ENCODE data around the gene SLC25A11.
"Not testable (repeated sequence)": the region's sequence is repeated elsewhere in the genome, so short reads cannot be mapped to it uniquely, and the experiment has no call there.

Gene SLC25A11

DNA sequence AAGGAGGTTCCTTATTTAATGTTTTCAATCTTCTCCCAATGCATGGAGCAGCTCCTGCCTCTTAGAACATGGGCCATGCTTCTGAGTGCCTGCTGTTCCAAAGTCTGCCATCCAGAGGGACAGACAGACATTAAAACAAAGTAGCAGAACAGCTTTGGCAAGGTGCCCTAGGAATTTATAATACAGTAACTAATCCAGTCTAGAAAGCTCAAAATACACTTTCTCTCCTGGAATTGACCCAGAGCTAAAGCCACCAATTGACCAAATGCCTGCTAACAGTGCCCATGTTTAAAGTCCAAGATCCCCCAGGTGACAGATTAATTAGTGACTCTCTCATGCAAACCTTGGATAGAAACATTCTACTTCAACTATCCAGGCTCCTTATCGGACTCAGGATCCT lies 25.9 kb downstream of the SLC25A11 start:
- no peak for DNase-seq

DNA sequence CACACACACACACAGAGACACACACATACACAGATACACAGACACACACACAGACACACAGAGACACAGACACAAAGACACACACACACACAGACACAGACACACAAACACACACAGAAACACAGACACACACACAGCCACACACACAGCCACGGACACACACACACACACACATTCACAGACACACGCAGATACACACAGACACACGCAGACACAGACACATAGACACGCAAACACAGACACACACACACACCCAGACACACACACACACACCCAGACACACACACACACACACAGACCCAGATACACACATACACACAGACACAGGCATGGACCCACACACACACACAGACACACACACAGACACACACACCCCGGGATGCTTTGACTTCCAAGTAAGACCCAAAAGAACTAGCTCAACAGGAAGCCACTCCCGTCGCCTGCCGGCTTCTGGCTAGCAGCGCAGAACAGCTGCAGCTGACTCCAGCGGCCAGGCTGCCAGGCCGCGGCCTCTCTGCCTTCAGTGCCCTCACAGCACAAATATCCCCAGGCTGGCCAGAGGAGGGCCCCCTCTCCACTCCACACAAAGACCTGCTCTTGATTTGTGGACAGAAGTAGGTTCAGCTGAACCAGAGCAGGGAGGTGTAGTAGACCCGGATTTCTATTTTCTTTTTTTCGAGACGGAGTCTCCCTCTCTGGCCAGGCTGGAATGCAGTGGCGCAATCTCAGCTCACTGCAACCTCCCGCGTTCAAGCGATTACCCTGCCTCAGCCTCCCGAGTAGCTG lies 30.9 kb downstream of the SLC25A11 start:
- DNase-seq: peak; percentile 84

DNA sequence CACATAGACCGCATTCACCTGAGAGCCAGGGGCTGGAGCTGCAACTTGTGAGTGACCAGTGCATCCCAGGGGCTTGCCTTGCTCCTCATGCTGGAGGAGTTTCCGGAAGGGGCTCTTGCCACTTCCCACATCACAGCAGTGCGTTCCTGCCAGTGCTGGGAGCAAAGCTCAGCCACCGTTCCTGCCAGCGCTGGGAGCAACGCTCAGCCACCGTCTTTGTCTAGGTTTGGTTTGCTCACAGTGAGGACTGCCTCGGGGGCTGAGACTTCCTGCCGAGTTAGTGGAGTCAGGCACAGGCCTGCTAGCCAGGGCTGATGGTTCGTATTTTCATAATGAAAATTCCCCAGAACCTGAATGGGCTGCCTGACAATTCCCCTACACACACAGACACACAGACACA lies 31.5 kb downstream of the SLC25A11 start:
- no peak for DNase-seq

DNA sequence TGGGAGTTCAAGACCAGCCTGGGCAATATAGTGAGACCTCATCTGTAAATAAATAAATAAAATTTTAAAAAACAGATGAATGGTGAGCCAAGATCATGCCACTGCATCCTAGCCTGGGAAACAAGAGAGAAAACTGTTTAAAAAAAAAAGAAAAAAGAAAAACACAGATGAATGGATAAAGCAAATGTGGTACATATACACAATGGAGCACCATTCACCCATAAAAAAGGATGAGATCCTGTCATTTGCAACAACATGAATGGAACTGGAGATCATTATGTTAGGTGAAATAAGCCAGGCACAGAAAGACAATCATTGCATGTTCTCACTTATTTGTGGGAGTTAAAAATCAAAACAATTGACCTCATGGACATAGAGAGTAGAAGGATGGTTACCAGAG lies 33.2 kb downstream of the SLC25A11 start:
- DNase-seq: not testable (repeated sequence)

GRCh38 chr17:4903051-4903818 lies 36.6 kb downstream of the SLC25A11 start, which contains the start of gene CHRNE:
Gene CHRNE (minus strand): TSS chr17:4903098. CDS start chr17:4903063, 35 bp downstream.
- DNase-seq: peak; percentile 84

GRCh38 chr17:4902540-4902939 lies 37.3 kb downstream of the SLC25A11 start:
- no peak for DNase-seq

- peak; percentile 67 for DNase-seq
These were observed 38.0 kb downstream of the SLC25A11 start for GRCh38 chr17:4901648-4902344.

DNA sequence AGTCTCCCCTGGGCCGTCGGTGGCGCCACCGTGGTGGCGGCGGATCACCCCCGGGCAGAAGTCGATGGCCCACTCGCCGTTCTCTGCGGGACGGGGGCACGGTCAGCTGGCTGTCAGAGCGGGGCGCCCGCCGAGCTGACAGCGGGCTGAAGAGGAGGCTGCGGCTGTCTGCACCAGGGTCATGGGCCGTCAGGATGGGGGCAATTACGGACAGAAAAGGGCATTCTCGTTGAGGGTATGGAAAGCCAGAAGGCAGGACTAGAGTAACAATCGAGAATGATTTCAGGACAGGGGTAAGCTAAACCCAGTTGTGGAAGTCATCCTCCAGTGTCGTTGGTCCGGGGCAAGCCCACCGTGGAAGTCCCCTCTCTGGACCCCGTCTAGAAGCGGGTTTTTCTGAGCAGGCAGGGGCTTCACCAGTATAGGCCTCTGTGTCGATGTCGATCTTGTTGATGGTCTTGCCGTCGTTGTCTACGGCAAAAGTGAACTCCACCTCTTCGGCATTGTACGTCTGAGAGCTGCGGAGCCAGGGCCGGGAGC lies 38.7 kb downstream of the SLC25A11 start:
- DNase-seq: no peak

DNA sequence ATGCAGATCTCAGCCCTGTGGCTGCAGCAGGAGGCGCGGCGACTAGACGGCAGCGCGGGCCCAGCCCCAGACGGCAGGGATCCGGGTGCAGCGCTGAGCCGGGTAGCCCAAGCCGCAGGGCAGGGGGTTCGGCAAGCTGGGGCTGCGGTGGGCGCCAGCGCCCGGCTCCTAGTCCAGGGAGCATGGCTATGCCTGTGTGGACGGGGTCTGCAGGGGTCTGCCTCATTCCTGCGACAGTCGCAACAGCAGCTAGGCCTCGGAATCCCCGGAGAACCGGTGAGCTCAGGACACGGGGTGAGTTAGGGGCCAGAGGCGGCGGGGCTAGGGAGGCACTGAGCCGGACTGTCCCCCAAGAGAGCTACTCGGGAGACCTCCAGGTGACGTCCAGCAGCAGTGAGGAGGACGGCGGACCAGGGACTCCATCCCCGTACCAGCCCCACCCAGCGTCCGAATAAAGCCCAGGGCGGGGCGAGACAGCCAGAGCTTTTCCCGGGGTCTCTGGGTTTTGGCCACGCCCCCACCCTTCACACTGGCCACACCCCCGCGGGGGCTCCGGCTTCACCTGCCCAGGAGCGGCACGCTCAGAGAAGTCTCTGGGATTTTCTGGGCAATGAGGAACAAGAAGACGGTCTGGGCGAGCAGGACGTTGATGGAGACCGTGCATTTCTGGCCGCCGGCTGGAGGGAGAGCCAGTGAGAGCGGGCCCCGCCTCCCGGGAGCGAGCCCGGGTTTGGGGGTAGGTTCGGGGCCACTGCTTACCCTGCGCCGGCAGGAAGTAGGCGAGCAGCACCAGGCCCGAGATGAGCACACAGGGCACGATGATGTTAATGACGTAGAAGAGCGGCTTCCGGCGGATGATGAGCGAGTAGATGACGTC lies 39.4 kb downstream of the SLC25A11 start:
- DNase-seq: peak; percentile 75

DNA sequence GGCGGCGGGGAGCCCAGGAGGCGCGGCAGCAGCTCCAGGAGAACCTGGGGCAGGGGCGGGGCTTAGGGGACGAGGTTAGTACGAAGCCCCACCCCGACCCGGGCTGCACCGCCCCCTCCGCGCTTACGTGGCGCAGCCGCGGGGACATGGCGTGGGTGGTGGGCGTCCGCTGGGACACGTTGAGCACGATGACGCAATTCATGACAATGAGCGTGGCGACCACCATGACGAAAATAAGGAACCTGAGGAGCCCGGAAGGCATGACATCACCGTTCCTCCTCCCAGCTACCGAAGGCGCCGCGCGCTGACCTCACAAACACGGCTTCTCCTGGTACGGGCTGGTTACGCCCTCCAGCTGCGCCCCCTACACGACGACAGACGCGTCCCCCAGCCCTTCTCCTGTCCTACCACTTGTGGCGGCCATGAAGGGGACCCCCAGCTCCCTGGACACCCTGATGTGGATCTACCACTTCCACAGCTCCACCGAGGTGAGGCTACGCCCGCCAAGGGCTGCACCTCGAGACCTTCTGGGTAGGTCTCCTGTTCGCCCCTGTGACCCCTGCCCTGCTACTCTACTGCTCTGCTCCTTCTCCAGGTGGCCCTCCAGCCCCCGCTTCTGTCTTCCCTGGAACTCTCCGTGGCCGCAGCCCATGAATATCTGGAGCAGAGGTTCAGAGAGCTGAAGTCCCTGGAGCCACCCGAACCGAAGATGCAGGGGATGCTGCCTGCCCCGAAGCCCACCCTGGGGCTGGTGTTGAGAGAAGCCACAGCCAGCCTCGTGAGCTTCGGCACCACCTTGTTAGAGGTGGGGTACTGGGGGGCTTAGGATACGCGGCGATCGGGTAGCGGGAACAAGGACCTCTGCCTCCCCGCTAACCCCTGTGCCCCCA lies 40.3 kb downstream of the SLC25A11 start, which contains the start of gene C17orf107:
TSS of gene C17orf107 (plus strand) at position 196 of the 890 bp plus-strand sequence. CDS start at position 423, 227 bp downstream.
- DNase-seq: peak; percentile 98

DNA sequence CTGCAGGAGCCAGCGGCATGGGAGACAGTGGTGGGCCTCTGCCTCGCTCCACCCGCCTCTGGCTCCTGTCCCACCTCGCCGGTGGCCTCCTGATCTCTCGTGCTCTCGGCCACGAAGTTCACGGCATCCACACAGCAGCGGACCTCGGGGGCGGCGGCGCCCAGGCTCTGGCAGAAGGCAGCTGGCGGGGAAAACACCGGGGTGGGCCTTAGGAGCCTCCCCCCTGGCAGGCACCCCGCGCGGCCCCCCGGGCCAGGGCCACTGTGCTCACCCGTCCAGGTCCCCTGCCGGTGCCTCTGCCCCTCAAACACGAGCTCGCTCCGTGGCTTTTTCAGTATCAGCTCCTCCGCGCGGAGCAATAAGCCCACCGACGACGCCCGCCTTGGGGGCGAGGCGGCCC lies 40.9 kb downstream of the SLC25A11 start:
- DNase-seq: no peak

DNA sequence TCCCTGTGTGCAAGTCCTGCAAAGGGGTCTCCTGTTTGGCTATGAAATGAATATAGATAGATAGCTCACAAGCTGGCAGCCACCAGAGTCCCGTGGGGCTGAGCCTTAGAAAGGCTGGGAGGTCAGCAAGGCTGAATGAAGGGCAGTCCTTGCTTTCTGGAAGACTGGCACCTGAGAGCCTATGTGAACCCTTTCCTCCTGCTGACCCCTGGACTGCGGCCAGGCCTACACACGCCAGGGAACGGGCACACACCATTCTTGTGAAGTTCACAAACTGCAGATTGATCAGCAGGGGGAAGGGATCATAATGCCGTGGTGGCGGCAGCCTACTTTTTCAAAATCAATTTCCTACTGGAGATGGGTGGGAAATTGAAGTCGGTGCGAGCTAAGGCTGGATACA lies 41.5 kb downstream of the SLC25A11 start:
- no peak for DNase-seq

GRCh38 chr17:4897785-4898184 lies 42.1 kb downstream of the SLC25A11 start:
- no peak for DNase-seq

GRCh38 chr17:4897198-4897687 lies 42.6 kb downstream of the SLC25A11 start:
- DNase-seq: no peak

- no peak for DNase-seq
These were observed 43.3 kb downstream of the SLC25A11 start for GRCh38 chr17:4896332-4897197.

DNA sequence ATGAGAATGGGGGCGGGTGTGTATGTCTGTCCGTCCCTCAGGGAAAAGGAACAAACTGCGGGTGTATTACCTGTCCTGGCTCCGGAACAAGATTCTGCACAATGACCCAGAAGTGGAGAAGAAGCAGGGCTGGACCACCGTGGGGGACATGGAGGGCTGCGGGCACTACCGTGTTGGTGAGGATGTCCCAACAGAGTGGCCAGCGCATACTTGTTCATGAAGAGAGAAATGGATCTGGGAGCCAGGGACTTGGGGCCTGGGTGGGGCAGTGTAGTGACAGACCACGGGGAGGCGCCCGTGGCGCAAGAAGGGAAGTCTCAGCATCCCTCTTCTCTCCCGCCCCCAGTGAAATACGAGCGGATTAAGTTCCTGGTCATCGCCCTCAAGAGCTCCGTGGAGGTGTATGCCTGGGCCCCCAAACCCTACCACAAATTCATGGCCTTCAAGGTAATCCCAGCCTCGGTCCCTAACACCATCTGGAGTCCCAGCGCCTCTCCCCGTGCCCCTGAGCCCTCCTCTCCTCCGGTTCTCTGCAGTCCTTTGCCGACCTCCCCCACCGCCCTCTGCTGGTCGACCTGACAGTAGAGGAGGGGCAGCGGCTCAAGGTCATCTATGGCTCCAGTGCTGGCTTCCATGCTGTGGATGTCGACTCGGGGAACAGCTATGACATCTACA lies 44.1 kb downstream of the SLC25A11 start:
- DNase-seq: no peak

GRCh38 chr17:4895121-4895520 lies 44.7 kb downstream of the SLC25A11 start:
- no peak for DNase-seq

DNA sequence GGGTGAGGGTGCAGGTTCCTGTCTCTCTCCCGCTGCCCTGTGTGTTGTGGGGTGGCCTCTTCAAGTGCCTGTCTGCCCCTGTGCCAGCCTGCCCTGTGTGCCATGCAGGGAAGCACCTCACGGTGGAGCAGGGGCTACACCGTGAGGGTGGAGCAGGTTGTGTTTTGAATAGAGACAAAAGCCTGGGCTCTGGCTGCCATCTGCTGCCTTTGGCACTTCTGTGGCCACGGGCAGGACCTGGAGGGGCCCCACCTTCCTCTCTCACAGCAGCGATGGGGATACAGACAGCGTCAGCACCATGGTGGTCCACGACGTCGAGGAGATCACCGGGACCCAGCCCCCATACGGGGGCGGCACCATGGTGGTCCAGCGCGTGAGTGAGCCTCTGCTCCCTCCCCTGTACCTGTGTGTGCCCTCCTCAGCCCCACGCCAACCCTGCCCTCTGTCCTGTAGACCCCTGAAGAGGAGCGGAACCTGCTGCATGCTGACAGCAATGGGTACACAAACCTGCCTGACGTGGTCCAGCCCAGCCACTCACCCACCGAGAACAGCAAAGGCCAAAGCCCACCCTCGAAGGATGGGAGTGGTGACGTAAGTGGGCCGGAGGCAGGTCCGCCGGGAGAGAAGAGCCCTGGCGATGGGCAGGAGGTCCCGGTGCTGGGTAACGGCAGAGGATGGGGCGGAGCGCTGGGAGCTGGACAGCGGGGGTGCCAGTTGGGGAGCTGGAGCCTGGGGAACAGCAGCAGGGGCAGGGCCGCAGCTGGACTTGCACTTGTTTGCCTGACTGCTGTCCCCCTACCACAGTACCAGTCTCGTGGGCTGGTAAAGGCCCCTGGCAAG lies 45.9 kb downstream of the SLC25A11 start:
- no peak for DNase-seq
